KMS-11 (cell line): ENCODE results near the gene CD55.

ENCODE experiments used
- H2AFZ ChIP-seq: fragments of 200-600 bp; sonication (generic); 2 replicates; pipeline ENCODE4 v1.6.1; 2016; ENCODE audit warnings: antibody characterized with exemption, mixed run types, low read depth
- H3K27ac ChIP-seq: fragments of 200-600 bp; sonication (generic); 2 replicates; pipeline ENCODE4 v1.6.1; 2016; ENCODE audit warnings: mild to moderate bottlenecking, mixed run types
- H3K27me3 ChIP-seq: fragments of 200-600 bp; sonication (generic); 2 replicates; pipeline ENCODE4 v1.6.1; 2017; ENCODE audit warnings: mild to moderate bottlenecking, low read depth, mixed run types, moderate library complexity; ENCODE audit not compliant: insufficient read depth
- H3K36me3 ChIP-seq: fragments of 200-600 bp; sonication (generic); 2 replicates; pipeline ENCODE4 v1.6.1; 2017; ENCODE audit warnings: mild to moderate bottlenecking, mixed run types; ENCODE audit not compliant: insufficient read depth
- H3K4me1 ChIP-seq: fragments of 200-600 bp; sonication (generic); 2 replicates; pipeline ENCODE4 v1.6.1; 2016; ENCODE audit warnings: mild to moderate bottlenecking, low read depth, mixed run types; ENCODE audit not compliant: poor library complexity, severe bottlenecking
- H3K4me2 ChIP-seq: fragments of 200-600 bp; sonication (generic); 2 replicates; pipeline ENCODE4 v1.7.0; 2016; ENCODE audit warnings: mild to moderate bottlenecking, mixed run types
- H3K4me3 ChIP-seq: fragments of 200-600 bp; sonication (generic); IDR thresholded peaks from 2 replicates; pipeline ENCODE4 v1.6.1; 2017; ENCODE audit warnings: low read depth, low read length, mixed read lengths; ENCODE audit not compliant: insufficient read depth
- H3K79me2 ChIP-seq: fragments of 200-600 bp; sonication (generic); 2 replicates; pipeline ENCODE4 v1.6.1; 2016; ENCODE audit warnings: low read depth, mixed run types; ENCODE audit not compliant: insufficient read depth
- H3K9ac ChIP-seq: fragments of 200-600 bp; sonication (generic); 2 replicates; pipeline ENCODE4 v1.6.1; 2016; ENCODE audit warnings: mild to moderate bottlenecking, mixed run types
- H4K20me1 ChIP-seq: fragments of 200-600 bp; sonication (generic); 2 replicates; pipeline ENCODE4 v1.6.1; 2016; ENCODE audit warnings: mild to moderate bottlenecking, mixed run types; ENCODE audit not compliant: insufficient read depth
- TF ChIP-seq, protein P1 (sequence below): fragments of 200-600 bp; sonication (generic); conservative IDR thresholded peaks from 2 replicates; pipeline ENCODE4 v1.6.1; 2017; ENCODE audit warnings: low read depth, mild to moderate bottlenecking, antibody characterized with exemption, low read length, moderate library complexity, mixed read lengths

Gene CD55, protein sequence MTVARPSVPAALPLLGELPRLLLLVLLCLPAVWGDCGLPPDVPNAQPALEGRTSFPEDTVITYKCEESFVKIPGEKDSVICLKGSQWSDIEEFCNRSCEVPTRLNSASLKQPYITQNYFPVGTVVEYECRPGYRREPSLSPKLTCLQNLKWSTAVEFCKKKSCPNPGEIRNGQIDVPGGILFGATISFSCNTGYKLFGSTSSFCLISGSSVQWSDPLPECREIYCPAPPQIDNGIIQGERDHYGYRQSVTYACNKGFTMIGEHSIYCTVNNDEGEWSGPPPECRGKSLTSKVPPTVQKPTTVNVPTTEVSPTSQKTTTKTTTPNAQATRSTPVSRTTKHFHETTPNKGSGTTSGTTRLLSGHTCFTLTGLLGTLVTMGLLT

DNA sequence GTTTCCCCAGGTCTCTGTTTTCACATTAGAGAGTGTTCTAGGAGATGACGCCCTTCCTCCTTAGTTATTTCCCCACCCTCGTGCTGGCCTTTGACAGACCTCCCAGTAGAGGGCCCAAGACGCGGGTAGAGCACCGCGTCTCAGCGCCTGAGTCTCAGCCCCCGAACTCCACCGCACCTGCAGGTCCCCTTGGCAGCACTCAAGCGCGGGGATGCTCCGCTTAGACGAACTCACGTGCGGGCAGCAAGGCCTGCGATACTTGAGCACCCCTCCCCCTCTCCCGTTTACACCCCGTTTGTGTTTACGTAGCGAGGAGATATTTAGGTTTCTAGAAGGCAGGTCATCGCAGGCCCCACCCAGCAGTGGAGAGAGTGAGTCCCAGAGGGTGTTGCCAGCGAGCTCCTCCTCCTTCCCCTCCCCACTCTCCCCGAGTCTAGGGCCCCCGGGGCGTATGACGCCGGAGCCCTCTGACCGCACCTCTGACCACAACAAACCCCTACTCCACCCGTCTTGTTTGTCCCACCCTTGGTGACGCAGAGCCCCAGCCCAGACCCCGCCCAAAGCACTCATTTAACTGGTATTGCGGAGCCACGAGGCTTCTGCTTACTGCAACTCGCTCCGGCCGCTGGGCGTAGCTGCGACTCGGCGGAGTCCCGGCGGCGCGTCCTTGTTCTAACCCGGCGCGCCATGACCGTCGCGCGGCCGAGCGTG lies at the start of gene CD55:
Gene CD55, plus strand, starts transcription at position 600 of the 711 bp plus-strand sequence. Its CDS starts 88 bp downstream, at position 688.
- no peaks in the 10 kb centered on the region for H4K20me1 ChIP-seq
- TF ChIP-seq, protein P1, sequence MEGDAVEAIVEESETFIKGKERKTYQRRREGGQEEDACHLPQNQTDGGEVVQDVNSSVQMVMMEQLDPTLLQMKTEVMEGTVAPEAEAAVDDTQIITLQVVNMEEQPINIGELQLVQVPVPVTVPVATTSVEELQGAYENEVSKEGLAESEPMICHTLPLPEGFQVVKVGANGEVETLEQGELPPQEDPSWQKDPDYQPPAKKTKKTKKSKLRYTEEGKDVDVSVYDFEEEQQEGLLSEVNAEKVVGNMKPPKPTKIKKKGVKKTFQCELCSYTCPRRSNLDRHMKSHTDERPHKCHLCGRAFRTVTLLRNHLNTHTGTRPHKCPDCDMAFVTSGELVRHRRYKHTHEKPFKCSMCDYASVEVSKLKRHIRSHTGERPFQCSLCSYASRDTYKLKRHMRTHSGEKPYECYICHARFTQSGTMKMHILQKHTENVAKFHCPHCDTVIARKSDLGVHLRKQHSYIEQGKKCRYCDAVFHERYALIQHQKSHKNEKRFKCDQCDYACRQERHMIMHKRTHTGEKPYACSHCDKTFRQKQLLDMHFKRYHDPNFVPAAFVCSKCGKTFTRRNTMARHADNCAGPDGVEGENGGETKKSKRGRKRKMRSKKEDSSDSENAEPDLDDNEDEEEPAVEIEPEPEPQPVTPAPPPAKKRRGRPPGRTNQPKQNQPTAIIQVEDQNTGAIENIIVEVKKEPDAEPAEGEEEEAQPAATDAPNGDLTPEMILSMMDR, result no peak
- H3K4me3 ChIP-seq, result peak within 1 kb of the TSS; percentile 82
- H3K36me3 ChIP-seq, result 0 out of 2 replicates have a peak, but pooled peaks cover 4% of the 10 kb centered on the region
- peak within 1 kb of the TSS; percentile 89 for H3K27ac ChIP-seq
- peaks cover 11% of the 10 kb centered on the region; the same call in 1 of the 2 replicates for H3K79me2 ChIP-seq
- H3K9ac ChIP-seq, result peak within 1 kb of the TSS; percentile 97
- no peaks in the 10 kb centered on the region for H3K27me3 ChIP-seq
- H2AFZ ChIP-seq, result peak within 1 kb of the TSS; percentile 92
- peak within 1 kb of the TSS; percentile 69 for H3K4me2 ChIP-seq
- H3K4me1 ChIP-seq, result peaks cover 40% of the 10 kb centered on the region

DNA sequence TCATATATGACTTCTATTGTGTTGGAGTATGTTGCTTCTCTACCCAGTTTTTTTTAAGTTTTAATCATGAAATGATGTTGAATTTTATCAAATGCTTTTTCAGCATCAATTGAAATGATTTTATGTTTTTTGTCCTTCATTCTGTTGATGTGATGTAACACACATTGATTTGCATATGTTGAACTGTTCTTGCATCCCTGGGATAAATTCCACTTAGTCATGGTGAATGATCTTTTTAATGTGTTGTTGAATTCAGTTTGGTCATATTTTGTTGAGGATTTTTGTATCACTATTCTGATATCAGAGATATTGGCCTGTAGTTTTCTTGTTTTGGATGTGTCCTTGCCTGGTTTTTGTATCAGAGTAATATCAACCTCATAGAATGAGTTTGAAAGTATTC lies 46.6 kb upstream of the CD55 start:
- Histone ChIP-seq H2AFZ (no peak overlapping the region), H3K4me3 (no peak overlapping the region), H3K27me3 (no peaks in the 10 kb centered on the region), H3K4me1 (no peaks in the 10 kb centered on the region), H3K4me2 (no peak overlapping the region), H3K79me2 (no peaks in the 10 kb centered on the region), H3K9ac (no peak overlapping the region), H3K36me3 (no peaks in the 10 kb centered on the region), H3K27ac (no peak overlapping the region), H4K20me1 (no peaks in the 10 kb centered on the region)
- TF ChIP-seq, protein P1, result no peak

DNA sequence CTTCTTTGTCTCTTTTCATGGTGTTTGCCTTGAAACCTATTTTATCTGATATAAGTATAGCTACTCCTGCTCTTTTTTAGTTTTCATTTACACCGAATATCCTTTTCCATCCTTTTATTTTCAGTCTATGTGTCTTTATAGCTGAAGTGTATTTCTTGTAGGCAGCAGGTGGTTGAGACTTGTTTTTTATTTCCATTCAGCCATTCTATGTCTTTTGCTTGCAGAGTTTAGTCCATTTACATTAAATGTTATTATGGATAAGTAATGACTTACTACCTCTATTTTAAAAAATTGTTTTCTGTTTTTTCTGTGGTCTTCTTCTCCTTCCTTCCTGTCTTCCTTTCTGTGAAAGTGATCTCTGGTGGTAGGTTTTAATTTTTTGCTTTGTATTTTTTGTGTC lies 45.0 kb upstream of the CD55 start:
- TF ChIP-seq, protein P1, result no peak
- Histone ChIP-seq H3K27me3 (no peaks in the 10 kb centered on the region), H3K36me3 (no peaks in the 10 kb centered on the region), H3K4me3 (no peak overlapping the region), H3K4me1 (no peaks in the 10 kb centered on the region), H2AFZ (no peak overlapping the region), H3K27ac (no peak overlapping the region), H3K4me2 (no peak overlapping the region), H3K9ac (no peak overlapping the region), H4K20me1 (no peaks in the 10 kb centered on the region), H3K79me2 (no peaks in the 10 kb centered on the region)

DNA sequence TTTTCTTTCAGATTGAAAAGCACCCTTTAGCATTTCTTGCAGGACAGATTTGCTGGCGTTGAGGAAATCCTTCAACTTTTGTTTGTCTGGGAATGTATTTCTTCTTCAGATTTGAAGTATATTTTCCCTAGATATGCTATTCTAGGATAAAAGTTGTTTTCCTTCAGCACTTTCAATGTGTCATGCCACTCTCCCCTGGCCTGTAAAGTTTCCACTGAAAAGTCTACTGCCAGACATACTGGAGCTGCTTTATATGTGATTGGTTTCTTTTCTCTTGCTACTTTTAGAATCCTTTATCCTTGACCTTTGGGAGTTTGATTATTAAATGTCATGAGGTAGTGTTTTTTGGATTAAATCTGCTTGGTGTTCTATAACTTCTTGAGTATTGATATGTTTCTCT lies 44.2 kb upstream of the CD55 start:
- Histone ChIP-seq H2AFZ (no peak overlapping the region), H4K20me1 (no peaks in the 10 kb centered on the region), H3K4me2 (no peak overlapping the region)

More for the DNA sequence above, 44.2 kb upstream of the CD55 start:
- Histone ChIP-seq H3K27ac (no peak overlapping the region), H3K4me3 (no peak overlapping the region), H3K27me3 (no peaks in the 10 kb centered on the region), H3K9ac (no peak overlapping the region), H3K79me2 (no peaks in the 10 kb centered on the region), H3K36me3 (no peaks in the 10 kb centered on the region), H3K4me1 (no peaks in the 10 kb centered on the region)
- TF ChIP-seq, protein P1, result no peak
